Nephron progenitor cell (in vitro differentiated cells): ENCODE measurements around the gene RPS23.
"Not testable (repeated sequence)": the region's sequence is repeated elsewhere in the genome, so short reads cannot be mapped to it uniquely, and the experiment has no call there.

Experiments used
- DNase-seq: peaks from one replicate; pipeline ENCODE4 v3.0.0; 2021
- H3K27ac Mint-ChIP-seq: 2 replicates; pipeline ENCODE4 v1.8.0; 2021; ENCODE audit warnings: mild to moderate bottlenecking, moderate library complexity, mixed read lengths
- H3K27me3 Mint-ChIP-seq: 2 replicates; pipeline ENCODE4 v1.8.0; 2021; ENCODE audit warnings: mild to moderate bottlenecking, low read depth, mixed read lengths; ENCODE audit not compliant: poor library complexity
- H3K36me3 Mint-ChIP-seq: 2 replicates; pipeline ENCODE4 v1.8.0; 2021; ENCODE audit warnings: low read depth, mixed read lengths
- H3K4me1 Mint-ChIP-seq: 2 replicates; pipeline ENCODE4 v1.8.0; 2021; ENCODE audit warnings: mixed read lengths
- H3K4me3 Mint-ChIP-seq: 2 replicates; pipeline ENCODE4 v1.8.0; 2021; ENCODE audit warnings: mild to moderate bottlenecking, moderate library complexity, mixed read lengths
- H3K9me3 Mint-ChIP-seq: 2 replicates; pipeline ENCODE4 v1.8.0; 2021; ENCODE audit warnings: mild to moderate bottlenecking, moderate library complexity, mixed read lengths
- TF ChIP-seq, protein P1 (sequence below): fragments of 200-600 bp; sonication (generic); IDR thresholded peaks from 2 replicates; pipeline ENCODE4 v1.5.0; 2021; ENCODE audit warnings: antibody characterized with exemption

Gene RPS23

DNA sequence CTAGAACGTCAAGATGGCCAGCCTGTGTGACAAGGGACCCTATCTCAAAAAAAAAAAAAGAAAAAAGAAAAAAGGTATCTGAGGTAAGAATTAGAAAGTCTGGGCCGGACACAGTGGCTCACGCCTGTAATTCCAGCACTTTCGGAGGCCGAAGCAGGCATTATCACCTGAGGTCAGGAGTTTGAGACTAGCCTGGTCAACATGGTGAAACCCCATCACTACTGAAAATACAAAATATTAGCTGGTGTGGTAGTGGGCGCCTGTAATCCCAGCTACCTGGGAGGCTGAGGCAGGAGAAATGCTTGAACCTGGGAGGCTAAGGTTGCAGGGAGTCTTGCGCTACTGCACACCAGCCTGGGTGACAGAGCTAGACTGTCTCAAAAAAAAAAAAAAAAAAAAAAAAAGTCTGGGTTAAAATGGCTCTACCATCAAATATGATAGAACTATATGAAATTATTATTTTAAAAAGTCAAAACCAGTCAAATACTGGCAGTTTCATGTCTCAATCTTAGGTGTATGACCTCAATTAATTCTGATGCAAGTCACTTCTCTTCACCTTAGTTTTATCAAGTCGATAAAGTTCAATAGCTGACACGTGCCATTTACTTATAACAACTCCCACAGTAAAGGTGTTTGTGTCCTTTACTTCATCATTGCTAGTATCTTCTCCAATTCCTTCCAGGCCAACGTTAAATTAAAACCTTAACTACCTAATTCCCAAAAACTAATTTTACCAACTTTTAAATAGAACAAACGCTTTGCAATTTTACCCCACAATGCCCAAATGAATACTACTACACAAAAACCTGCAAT is 1.1 kb downstream of the RPS23 start:
- no peak for DNase-seq
- Mint-ChIP-seq H3K9me3 (peaks cover 3% of the 10 kb centered on the region), H3K27me3 (peaks cover under 1% of the 10 kb centered on the region), H3K36me3 (peaks cover 54% of the 10 kb centered on the region), H3K4me3 (peak overlapping the region; percentile 97), H3K27ac (peak overlapping the region; percentile 100), H3K4me1 (peaks cover 60% of the 10 kb centered on the region)
- TF ChIP-seq, protein P1, sequence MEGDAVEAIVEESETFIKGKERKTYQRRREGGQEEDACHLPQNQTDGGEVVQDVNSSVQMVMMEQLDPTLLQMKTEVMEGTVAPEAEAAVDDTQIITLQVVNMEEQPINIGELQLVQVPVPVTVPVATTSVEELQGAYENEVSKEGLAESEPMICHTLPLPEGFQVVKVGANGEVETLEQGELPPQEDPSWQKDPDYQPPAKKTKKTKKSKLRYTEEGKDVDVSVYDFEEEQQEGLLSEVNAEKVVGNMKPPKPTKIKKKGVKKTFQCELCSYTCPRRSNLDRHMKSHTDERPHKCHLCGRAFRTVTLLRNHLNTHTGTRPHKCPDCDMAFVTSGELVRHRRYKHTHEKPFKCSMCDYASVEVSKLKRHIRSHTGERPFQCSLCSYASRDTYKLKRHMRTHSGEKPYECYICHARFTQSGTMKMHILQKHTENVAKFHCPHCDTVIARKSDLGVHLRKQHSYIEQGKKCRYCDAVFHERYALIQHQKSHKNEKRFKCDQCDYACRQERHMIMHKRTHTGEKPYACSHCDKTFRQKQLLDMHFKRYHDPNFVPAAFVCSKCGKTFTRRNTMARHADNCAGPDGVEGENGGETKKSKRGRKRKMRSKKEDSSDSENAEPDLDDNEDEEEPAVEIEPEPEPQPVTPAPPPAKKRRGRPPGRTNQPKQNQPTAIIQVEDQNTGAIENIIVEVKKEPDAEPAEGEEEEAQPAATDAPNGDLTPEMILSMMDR = no peak

GRCh38 chr5:82275216-82275664 is 2.9 kb downstream of the RPS23 start:
- peak overlapping the region; percentile 90 for H3K27ac Mint-ChIP-seq
- H3K4me3 Mint-ChIP-seq = peak overlapping the region; percentile 31
- peaks cover 3% of the 10 kb centered on the region for H3K9me3 Mint-ChIP-seq
- H3K4me1 Mint-ChIP-seq = peaks cover 64% of the 10 kb centered on the region
- no peak for DNase-seq
- H3K27me3 Mint-ChIP-seq = peaks cover 4% of the 10 kb centered on the region
- TF ChIP-seq, protein P1 = no peak
- peaks cover 66% of the 10 kb centered on the region for H3K36me3 Mint-ChIP-seq

DNA sequence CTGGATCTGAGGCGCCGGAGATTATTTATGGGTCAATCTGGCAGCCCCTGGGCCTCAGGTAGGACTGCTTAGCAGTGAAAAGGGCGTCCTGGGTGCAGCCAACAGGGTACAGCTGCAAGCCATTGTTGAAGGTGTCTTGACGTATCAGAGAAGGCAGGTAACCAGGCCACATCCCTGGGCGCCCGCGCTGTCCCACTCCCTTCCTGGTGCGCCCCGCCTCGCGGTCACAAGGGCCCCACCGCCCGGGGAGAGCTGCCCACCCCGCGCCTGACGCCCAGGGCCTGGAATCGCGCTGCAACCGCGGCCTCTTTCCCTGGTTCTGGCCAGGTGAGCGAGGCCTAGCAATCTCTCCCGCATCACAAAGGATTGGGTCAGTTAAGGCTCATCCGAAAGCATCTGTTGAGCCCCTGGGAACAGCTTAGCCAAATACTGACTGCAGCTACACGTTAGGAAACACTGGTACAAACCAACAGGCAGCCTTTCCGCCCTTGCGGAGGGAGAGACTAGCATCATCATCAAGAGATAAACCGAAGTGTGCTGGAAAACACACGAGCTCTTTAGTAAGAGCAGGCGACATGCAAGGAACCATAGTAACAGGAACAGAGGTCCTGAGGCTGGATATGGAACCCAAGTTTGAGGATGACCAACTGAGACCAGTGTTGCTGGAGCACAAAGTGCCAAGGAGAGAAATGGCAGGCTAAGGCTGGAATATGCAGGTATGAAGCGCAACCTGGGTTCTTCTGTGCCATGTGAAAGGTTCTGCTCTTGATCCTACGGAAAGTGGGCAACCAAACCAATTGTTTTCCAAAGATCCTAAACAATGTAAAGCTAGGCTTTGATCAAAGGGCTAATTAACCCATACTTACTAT is 3.6 kb downstream of the RPS23 start:
- H3K27me3 Mint-ChIP-seq = peaks cover 4% of the 10 kb centered on the region
- H3K4me3 Mint-ChIP-seq = peak overlapping the region; percentile 24
- peak overlapping the region; percentile 95 for H3K27ac Mint-ChIP-seq
- DNase-seq = peak; percentile 12
- H3K36me3 Mint-ChIP-seq = peaks cover 72% of the 10 kb centered on the region
- TF ChIP-seq, protein P1 = no peak
- peaks cover 60% of the 10 kb centered on the region for H3K4me1 Mint-ChIP-seq
- H3K9me3 Mint-ChIP-seq = peaks cover 3% of the 10 kb centered on the region

- H3K4me3 Mint-ChIP-seq, DNase-seq, H3K27me3 Mint-ChIP-seq: not testable (repeated sequence)
- peaks cover 84% of the 10 kb centered on the region for H3K36me3 Mint-ChIP-seq
- peaks cover 10% of the 10 kb centered on the region for H3K9me3 Mint-ChIP-seq
- peaks cover 50% of the 10 kb centered on the region for H3K4me1 Mint-ChIP-seq
- H3K27ac Mint-ChIP-seq = peak overlapping the region; percentile 95
Measured at GRCh38 chr5:82273426-82273825, 4.7 kb downstream of the RPS23 start.

- H3K27me3 Mint-ChIP-seq, H3K4me3 Mint-ChIP-seq, DNase-seq: not testable (repeated sequence)
- Mint-ChIP-seq H3K9me3 (peaks cover 14% of the 10 kb centered on the region), H3K4me1 (peaks cover 45% of the 10 kb centered on the region), H3K36me3 (peaks cover 89% of the 10 kb centered on the region), H3K27ac (peak overlapping the region; percentile 79)
Measured at GRCh38 chr5:82272571-82273356, 5.4 kb downstream of the RPS23 start.

- H3K27me3 Mint-ChIP-seq = not testable (repeated sequence)
- Mint-ChIP-seq H3K4me1 (peaks cover 18% of the 10 kb centered on the region), H3K36me3 (peaks cover 85% of the 10 kb centered on the region)
Measured at GRCh38 chr5:82269363-82269762, 8.8 kb downstream of the RPS23 start.

DNA sequence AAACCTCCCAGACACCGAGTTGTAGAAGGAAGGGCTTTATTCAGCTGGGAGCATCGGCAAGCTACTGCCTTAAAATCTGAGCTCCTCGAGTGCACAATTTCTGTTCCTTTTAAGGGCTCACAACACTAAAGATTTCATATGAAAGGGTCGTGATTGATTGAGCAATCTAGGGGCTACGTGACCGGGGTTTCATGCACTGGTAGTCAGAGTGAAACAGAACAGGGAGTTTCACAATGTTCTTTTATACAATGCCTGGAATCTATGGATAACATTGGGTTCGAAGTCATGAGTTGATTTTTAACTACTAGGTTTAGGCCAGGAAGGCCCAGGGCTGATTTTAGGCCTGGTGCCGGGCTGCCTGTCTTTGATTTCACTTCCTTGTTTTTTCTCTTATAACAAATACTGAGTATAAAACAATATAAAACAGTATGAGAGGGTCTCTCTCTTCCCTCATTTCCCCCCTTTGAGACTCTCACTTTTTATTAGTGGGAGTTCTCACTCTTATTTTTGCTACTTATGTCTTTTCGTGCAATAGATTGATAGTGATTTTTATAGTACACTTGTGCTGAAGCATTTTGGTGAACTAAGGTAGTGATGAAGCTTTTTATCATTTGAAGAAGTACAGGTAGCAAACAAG is 10.7 kb downstream of the RPS23 start:
- not testable (repeated sequence) for DNase-seq, H3K27me3 Mint-ChIP-seq

More at GRCh38 chr5:82269363-82269762, 8.8 kb downstream of the RPS23 start:
- H3K4me3 Mint-ChIP-seq, DNase-seq, H3K27ac Mint-ChIP-seq: not testable (repeated sequence)
- H3K9me3 Mint-ChIP-seq = peaks cover 26% of the 10 kb centered on the region

More for the DNA sequence above, 10.7 kb downstream of the RPS23 start:
- Mint-ChIP-seq H3K9me3 (peaks cover 25% of the 10 kb centered on the region), H3K36me3 (peaks cover 72% of the 10 kb centered on the region)
- H3K27ac Mint-ChIP-seq, H3K4me1 Mint-ChIP-seq, H3K4me3 Mint-ChIP-seq: not testable (repeated sequence)
